Astrocyte (in vitro differentiated cells and primary cell): ENCODE data around the gene EPHB1. TPM values are rescaled to one million over a fixed set of nuclear protein-coding genes. Genes with fewer than 3 reads are reported as not detected.
"Not testable (repeated sequence)": the region's sequence is repeated elsewhere in the genome, so short reads cannot be mapped to it uniquely, and the experiment has no call there.

Experiments used
- DNase-seq: peaks from one replicate; pipeline ENCODE4 v3.0.0-alpha.2; 2010; ENCODE audit warnings: low read depth
- FAIRE-seq: peaks from 2 replicates; lab custom pipeline; 2011; peaks lifted over from hg19 to GRCh38; lab: Jason Lieb, UNC
- H2AFZ ChIP-seq: 2 replicates; pipeline ENCODE4 v1.6.0; 2012; ENCODE audit warnings: low read depth, low read length, inconsistent platforms
- H3K27ac ChIP-seq: 2 replicates; pipeline ENCODE4 v1.5.1; 2011; ENCODE audit warnings: low read depth, low read length, inconsistent platforms
- H3K27me3 ChIP-seq: 2 replicates; pipeline ENCODE4 v1.6.0; 2011; ENCODE audit warnings: low read length, inconsistent platforms; ENCODE audit not compliant: insufficient read depth
- H3K36me3 ChIP-seq: 2 replicates; pipeline ENCODE4 v1.5.1; 2011; ENCODE audit warnings: low read length, inconsistent platforms; ENCODE audit not compliant: insufficient read depth
- H3K4me1 ChIP-seq: 2 replicates; pipeline ENCODE4 v1.5.1; 2011; ENCODE audit warnings: low read length, inconsistent platforms; ENCODE audit not compliant: insufficient read depth
- H3K4me2 ChIP-seq: 2 replicates; pipeline ENCODE4 v1.6.0; 2012; ENCODE audit warnings: low read length, inconsistent platforms
- H3K4me3 ChIP-seq: 2 replicates; pipeline ENCODE4 v1.5.1; 2011; ENCODE audit warnings: low read depth, mild to moderate bottlenecking, low read length, inconsistent platforms; ENCODE audit not compliant: insufficient read depth
- H3K79me2 ChIP-seq: 2 replicates; pipeline ENCODE4 v1.6.0; 2012; ENCODE audit warnings: mild to moderate bottlenecking, low read length, inconsistent platforms; ENCODE audit not compliant: insufficient read depth
- H3K9ac ChIP-seq: 2 replicates; pipeline ENCODE4 v1.6.0; 2012; ENCODE audit warnings: mild to moderate bottlenecking, low read length, inconsistent platforms
- H3K9me3 ChIP-seq: 2 replicates; pipeline ENCODE4 v1.5.1; 2012; ENCODE audit warnings: low read depth, mild to moderate bottlenecking, low read length, inconsistent platforms; ENCODE audit not compliant: insufficient read depth
- H4K20me1 ChIP-seq: 2 replicates; pipeline ENCODE4 v1.6.0; 2012; ENCODE audit warnings: low read length, inconsistent platforms; ENCODE audit not compliant: insufficient read depth
- H3K27ac Mint-ChIP-seq: one replicate; pipeline ENCODE4 v1.8.0; 2021; ENCODE audit warnings: mild to moderate bottlenecking, mixed read lengths; ENCODE audit not compliant: unreplicated experiment
- H3K27me3 Mint-ChIP-seq: one replicate; pipeline ENCODE4 v1.8.0; 2021; ENCODE audit warnings: low read depth, mixed read lengths; ENCODE audit not compliant: unreplicated experiment
- H3K36me3 Mint-ChIP-seq: one replicate; pipeline ENCODE4 v1.8.0; 2021; ENCODE audit warnings: low read depth, mixed read lengths; ENCODE audit not compliant: unreplicated experiment
- H3K4me1 Mint-ChIP-seq: one replicate; pipeline ENCODE4 v1.8.0; 2021; ENCODE audit warnings: low read depth, mixed read lengths; ENCODE audit not compliant: unreplicated experiment
- H3K4me3 Mint-ChIP-seq: one replicate; pipeline ENCODE4 v1.8.0; 2021; ENCODE audit warnings: mild to moderate bottlenecking, moderate library complexity, mixed read lengths; ENCODE audit not compliant: unreplicated experiment
- H3K9me3 Mint-ChIP-seq: one replicate; pipeline ENCODE4 v1.8.0; 2021; ENCODE audit warnings: mild to moderate bottlenecking, mixed read lengths; ENCODE audit not compliant: unreplicated experiment
- CTCF ChIP-seq: IDR thresholded peaks from 2 replicates; pipeline ENCODE4 v1.5.1; 2011; ENCODE audit warnings: low read depth, mild to moderate bottlenecking, inconsistent platforms, low read length, moderate library complexity; ENCODE audit not compliant: insufficient read depth
- EZH2 ChIP-seq: IDR thresholded peaks from 2 replicates; pipeline ENCODE4 v1.6.1; 2012; ENCODE audit warnings: mild to moderate bottlenecking, low read length, inconsistent platforms; ENCODE audit not compliant: insufficient read depth
- total RNA-seq: library from RNA; stranded (reverse); gene quantifications from 2 replicates; pipeline ENCODE4 v1.2.1, GENCODE V29; 2021

EPHB1 gene
- total RNA-seq, 1 donor from 2014 or later = 4.1 TPM

- FAIRE-seq (no peak), DNase-seq (no peak)
- no peaks in the 10 kb centered on the region for H4K20me1 ChIP-seq
- H3K36me3 ChIP-seq = no peaks in the 10 kb centered on the region
- no peak overlapping the region for H3K4me2 ChIP-seq
- H3K4me3 ChIP-seq = no peak overlapping the region
- no peaks in the 10 kb centered on the region for H3K4me1 ChIP-seq
- no peaks in the 10 kb centered on the region for H3K27me3 ChIP-seq
- H3K4me3 Mint-ChIP-seq = no peak overlapping the region
- TF ChIP-seq EZH2 (no peak), CTCF (no peak)
- no peak overlapping the region for H2AFZ ChIP-seq
- no peak overlapping the region for H3K27ac Mint-ChIP-seq
- no peaks in the 10 kb centered on the region for H3K4me1 Mint-ChIP-seq
- H3K27ac ChIP-seq = no peak overlapping the region
- H3K9me3 Mint-ChIP-seq = no peaks in the 10 kb centered on the region
- no peak overlapping the region for H3K9ac ChIP-seq
- H3K9me3 ChIP-seq = no peaks in the 10 kb centered on the region
- no peaks in the 10 kb centered on the region for H3K27me3 Mint-ChIP-seq
- no peaks in the 10 kb centered on the region for H3K79me2 ChIP-seq
- no peaks in the 10 kb centered on the region for H3K36me3 Mint-ChIP-seq
These were observed 225.1 kb downstream of the EPHB1 start for GRCh38 chr3:135020181-135020580.

GRCh38 chr3:135023996-135024658 lies 229.1 kb downstream of the EPHB1 start:
- no peak overlapping the region for H3K4me2 ChIP-seq
- Mint-ChIP-seq H3K36me3 (no peaks in the 10 kb centered on the region), H3K27ac (no peak overlapping the region), H3K4me1 (no peaks in the 10 kb centered on the region), H3K27me3 (no peaks in the 10 kb centered on the region), H3K4me3 (no peak overlapping the region), H3K9me3 (no peaks in the 10 kb centered on the region)
- DNase-seq (no peak), FAIRE-seq (no peak)
- H3K36me3 ChIP-seq = no peaks in the 10 kb centered on the region
- no peaks in the 10 kb centered on the region for H3K27me3 ChIP-seq
- H3K79me2 ChIP-seq = no peaks in the 10 kb centered on the region
- H3K9me3 ChIP-seq = no peaks in the 10 kb centered on the region
- H4K20me1 ChIP-seq = no peaks in the 10 kb centered on the region
- TF ChIP-seq CTCF = no peak
- TF ChIP-seq EZH2 = no peak
- no peak overlapping the region for H3K9ac ChIP-seq
- no peaks in the 10 kb centered on the region for H3K4me1 ChIP-seq
- no peak overlapping the region for H3K27ac ChIP-seq
- H2AFZ ChIP-seq = no peak overlapping the region
- no peak overlapping the region for H3K4me3 ChIP-seq

GRCh38 chr3:135030768-135031615 lies 235.9 kb downstream of the EPHB1 start:
- H3K4me1 Mint-ChIP-seq, H3K36me3 ChIP-seq, DNase-seq, FAIRE-seq, H3K27ac ChIP-seq, H3K36me3 Mint-ChIP-seq, H3K9me3 ChIP-seq, H3K27me3 Mint-ChIP-seq, H3K4me3 ChIP-seq, H3K27me3 ChIP-seq, H3K79me2 ChIP-seq, H3K27ac Mint-ChIP-seq, H4K20me1 ChIP-seq, H2AFZ ChIP-seq, H3K9ac ChIP-seq, H3K9me3 Mint-ChIP-seq, H3K4me2 ChIP-seq, H3K4me1 ChIP-seq: not testable (repeated sequence)
- H3K4me3 Mint-ChIP-seq = peak overlapping the region; percentile 80
